OCI-M1 (cell line): Measurements from ENCODE around the gene OR5M8.

ENCODE experiments used
- DNase-seq: peaks from one replicate; lab custom pipeline; 2025; lab: John Stamatoyannopoulos, UW

Gene OR5M8

DNA sequence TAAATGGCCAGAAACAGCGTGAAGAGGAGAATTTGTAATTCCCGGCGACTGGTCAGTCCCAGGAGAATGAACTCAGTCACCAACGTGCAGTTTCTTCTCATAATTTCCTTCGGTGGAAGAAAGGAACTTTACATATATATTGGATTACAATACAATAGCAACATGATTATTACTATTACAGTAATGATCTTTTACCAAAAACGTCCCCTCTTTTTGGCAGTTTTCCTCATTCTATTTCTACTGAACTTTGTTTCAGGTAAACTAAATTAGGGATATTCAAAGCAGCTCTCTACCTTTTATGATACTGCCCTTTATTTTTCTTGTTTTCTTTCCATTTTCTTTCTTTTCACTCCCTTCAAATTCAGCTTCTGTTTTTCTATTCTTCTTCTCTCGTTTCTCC lies at the start of gene OR5M8:
OR5M8 (minus strand) TSS at position 101 of the 400 bp plus-strand sequence; CDS start at position 101, 0 bp downstream.
- no peak for DNase-seq

- DNase-seq: no peak
Observed at GRCh38 chr11:56533054-56533740, 42.0 kb upstream of the OR5M8 start.

- DNase-seq: no peak
Observed at GRCh38 chr11:56531856-56532255, 40.7 kb upstream of the OR5M8 start.

DNA sequence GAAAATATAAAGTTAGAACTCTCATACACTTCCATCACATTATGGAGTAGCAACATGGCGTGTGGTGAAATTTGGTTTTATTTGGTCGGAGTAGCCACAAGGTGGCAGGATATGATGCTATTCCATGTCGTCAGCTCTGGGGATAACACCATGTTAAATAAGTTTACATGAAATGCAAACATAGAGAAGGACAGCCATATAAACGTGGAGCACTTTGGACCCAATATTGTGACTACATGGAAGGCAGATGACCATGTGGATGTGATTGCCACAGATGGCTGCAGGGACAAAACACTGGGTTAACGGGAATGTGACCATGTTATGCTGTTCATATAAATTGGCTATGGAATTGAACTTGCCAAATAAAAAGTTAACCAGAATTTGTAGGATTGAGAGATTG lies 30.8 kb upstream of the OR5M8 start:
- DNase-seq: peak; percentile 32

DNA sequence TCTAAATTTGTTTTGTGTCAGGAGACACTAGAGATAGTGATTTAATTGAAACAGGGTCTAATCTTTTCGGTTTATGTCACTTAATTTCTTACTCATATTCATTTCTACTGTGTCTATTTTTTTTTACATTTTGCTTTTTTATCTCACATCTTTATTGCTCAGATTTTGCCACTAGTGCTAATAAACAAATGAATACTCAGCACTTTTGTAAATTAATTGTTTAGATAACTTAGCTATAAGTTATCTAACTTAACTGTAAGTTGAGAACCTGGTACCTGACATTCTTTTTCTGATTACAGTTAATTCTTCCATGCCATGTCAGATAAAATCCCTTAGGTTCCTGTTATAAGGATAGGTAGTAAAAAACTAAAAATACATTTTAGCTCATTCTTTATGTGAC lies 22.1 kb upstream of the OR5M8 start:
- no peak for DNase-seq

DNA sequence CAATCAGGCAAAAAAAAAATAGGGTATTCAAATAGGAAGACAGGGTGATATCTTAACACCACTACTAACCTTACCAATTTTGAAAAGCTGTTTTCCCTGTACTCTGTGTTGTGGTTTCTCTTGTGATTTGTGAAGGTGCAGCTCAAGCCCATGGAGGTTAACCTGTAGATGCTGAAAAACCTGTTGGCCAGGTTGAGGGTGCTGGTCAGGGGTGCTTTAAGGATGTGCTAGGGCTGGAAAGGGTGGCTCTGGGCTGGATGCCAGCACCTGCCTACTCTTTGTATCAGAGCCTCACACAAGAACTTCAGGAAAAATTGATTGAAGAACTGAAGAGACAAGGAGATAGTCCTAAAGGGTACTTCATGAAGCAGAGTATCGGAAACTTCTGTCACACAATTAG lies 18.3 kb upstream of the OR5M8 start:
- no peak for DNase-seq

DNA sequence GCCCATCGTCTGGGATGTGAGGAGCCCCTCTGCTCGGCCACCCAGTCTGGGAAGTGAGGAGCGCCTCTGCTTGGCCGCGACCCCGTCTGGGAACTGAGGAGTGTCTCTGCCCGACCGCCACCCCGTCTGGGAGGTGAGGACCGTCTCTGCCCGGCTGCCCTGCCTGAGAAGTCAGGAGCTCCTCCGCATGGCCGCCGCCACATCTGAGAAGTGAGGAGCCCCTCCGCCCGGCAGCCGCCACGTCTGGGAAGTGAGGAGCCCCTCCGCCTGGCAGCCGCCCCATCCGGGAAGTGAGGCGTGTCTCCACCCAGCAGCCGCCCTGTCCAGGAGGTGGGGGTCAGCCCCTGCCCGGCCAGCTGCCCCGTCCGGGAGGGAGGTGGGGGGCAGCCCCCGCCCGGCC lies 5.8 kb upstream of the OR5M8 start:
- no peak for DNase-seq

DNA sequence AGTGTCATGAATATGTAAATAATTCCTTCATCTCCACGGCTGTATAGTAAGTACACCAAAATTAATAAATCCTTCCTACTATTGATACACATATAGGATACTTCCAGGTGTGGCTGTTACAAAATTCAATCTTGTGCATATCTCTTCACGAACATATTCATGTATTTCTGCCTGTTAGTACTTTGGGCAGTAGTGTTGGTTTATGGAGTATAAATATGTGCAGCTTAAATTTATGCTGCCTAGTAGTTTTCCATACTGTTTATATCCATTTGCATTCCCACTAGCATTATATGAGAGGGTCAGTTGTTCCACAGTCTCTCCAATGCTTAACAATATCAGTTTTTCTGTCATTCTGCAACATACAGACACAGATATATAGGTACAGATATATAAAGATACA lies 3.9 kb upstream of the OR5M8 start:
- DNase-seq: no peak

GRCh38 chr11:56486801-56487200 lies 4.4 kb downstream of the OR5M8 start:
- peak; percentile 61 for DNase-seq

DNA sequence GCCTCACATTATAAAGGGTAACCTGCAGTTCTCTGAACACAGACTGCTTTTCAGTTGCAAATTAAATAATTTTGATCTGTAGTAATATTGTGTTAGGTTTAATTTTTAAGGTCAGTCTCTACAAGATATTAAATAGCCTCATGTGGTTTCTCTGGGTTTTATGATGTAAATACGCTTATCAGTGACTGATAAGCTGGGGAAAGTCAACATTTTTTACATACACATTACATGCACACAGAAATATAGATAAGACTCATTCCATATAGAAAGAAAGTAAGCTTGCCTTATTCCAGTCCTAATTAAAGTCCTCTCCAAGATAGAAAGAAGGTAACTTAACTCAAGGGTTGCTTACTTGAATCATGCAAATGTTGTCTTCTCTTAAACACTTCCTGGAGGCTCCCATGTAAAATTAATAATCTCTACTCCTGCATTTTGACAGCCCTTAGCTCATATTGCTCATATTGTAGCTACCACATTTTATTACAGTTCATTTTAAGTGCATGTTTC lies 16.4 kb downstream of the OR5M8 start:
- DNase-seq: no peak

DNA sequence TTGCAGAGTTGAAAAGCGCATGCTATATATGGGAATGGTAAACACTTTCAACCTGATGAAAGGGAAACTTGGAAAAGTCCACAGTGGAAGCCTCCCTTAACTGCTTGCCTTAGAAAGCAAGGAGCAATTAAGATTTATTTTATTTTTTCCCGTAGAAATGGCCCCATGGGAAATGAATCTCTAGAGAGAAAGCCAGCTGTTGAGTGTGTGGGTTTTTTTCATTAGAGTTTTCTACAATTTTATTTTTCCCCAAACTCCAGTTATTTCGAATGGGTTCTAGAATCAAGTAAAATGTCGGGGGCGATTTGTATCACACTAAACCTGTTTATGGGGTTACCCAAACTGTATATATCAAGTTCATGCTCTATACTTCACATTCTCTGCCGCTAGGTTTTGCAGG lies 17.9 kb downstream of the OR5M8 start, which contains the start of gene OR5M3:
OR5M3 (minus strand) TSS at position 101 of the 400 bp plus-strand sequence. CDS start 2,855 bp downstream, outside the sequence.
- no peak for DNase-seq

GRCh38 chr11:56457076-56457475 lies 34.1 kb downstream of the OR5M8 start:
- no peak for DNase-seq

DNA sequence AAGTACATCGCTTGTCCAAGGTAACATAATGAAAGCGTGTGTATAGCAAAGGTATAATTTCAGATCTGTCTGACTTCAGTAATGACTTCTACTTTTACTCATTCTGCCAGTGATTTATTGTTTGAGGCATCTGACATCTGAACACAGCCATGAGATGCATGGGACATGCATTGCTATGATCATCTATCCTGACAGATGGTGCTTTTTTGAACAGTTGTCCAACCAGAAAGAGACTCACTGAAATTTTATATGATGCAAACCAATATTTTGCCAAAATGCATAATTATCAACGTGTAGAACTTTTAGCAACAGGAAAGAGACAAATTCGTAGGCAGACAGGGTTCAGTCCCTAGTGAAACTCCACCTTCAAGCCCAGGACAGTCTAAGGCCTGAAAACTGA lies 37.6 kb downstream of the OR5M8 start:
- DNase-seq: no peak
